ENCODE results near the gene ARMH1. TPM values are rescaled to one million over a fixed set of nuclear protein-coding genes. Genes with fewer than 3 reads are reported as not detected.

ARMH1 gene
- total and polyA plus RNA-seq, 7 experiments from 2014 or later, result 32.8 to 205 (median 71.8) TPM

DNA sequence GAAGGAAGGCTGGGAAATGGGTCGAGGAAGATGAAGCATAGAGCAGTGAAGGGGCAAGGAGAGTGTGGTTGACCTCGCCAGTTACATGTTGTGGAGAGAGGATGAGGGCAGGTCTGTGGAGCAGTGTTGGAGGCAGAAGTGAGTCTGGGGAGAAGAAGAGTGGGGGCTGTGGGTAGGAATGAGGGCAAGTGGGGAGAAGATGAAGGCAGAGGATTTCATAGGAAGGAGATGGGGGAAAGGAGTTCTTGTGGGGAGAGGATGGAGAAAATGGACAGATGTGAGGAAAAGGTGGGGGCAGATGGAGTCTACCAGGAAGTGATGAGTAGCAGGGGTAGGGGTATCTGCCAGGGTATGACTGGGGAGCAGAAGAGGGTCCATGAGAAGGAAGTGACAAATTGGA is 3.6 kb downstream of the ARMH1 start:
- no peak for DNase-seq
- Mint-ChIP-seq H3K4me3 (no peak overlapping the region), H3K9me3 (peaks cover 0 to 2% (median 0%) of the 10 kb centered on the region in 11 donors), H3K36me3 (peaks cover 0 to 5% (median 0%) of the 10 kb centered on the region in 5 donors), H3K27ac (no peak overlapping the region), H3K4me1 (peaks cover 9 to 16% (median 15%) of the 10 kb centered on the region in 7 donors), H3K27me3 (no peaks in the 10 kb centered on the region)
- no peaks in the 10 kb centered on the region for H3K27me3 ChIP-seq (ENCODE audit: control insufficient read depth in 2 of 2, insufficient read depth in 2 of 2, low read length in 2 of 2)
- peaks cover 0 to 6% of the 10 kb centered on the region in 2 donors for H3K4me1 ChIP-seq (ENCODE audit: control insufficient read depth in 2 of 2, insufficient read depth in 2 of 2, low read length in 2 of 2)
- ChIA-PET CTCF (interaction anchor here (0.5 kb wide), 1 partner anchor 22 kb away, joined by 3 read pairs; no protein-coding TSS in a partner anchor), POLR2A (no interaction called here)
- no peak overlapping the region for H3K4me3 ChIP-seq (ENCODE audit: low read length)
- no peaks in the 10 kb centered on the region for H3K36me3 ChIP-seq (ENCODE audit: control insufficient read depth in 2 of 3, insufficient read depth in 3 of 3, low read length in 3 of 3)
- ATAC-seq, result no peak
- H3K27ac ChIP-seq (ENCODE audit: low read depth, low read length), result no peak overlapping the region
- H3K9me3 ChIP-seq (ENCODE audit: control insufficient read depth in 2 of 3, low read length in 3 of 3), result no peaks in the 10 kb centered on the region
- intact Hi-C loops (cut with micrococcal nuclease), result no loop called here

DNA sequence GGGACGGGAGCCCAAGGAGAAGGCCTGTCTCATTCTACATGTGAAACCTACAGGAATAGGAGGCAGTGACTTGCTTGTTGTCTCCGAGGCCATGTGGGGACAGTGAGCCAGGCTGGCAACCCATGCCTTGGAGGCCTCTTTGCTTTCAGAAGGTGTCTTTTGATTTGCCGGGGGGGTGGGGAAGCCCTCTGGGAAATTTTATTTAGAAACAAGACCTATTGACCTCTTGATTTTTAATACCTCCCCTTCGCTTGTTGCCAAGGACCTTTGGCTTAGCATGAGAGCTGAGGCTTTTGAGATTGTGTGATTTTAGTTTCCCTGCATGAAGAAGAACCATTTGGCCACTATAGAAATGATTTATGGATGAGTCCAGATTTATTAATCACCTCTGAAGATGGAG is 4.1 kb downstream of the ARMH1 start:
- Histone ChIP-seq H3K36me3 (ENCODE audit: control insufficient read depth in 2 of 3, insufficient read depth in 3 of 3, low read length in 3 of 3) (no peaks in the 10 kb centered on the region), H3K9me3 (ENCODE audit: control insufficient read depth in 2 of 3, low read length in 3 of 3) (no peaks in the 10 kb centered on the region), H3K27me3 (ENCODE audit: control insufficient read depth in 2 of 2, insufficient read depth in 2 of 2, low read length in 2 of 2) (no peaks in the 10 kb centered on the region), H3K4me3 (ENCODE audit: low read length) (no peak overlapping the region), H3K4me1 (ENCODE audit: control insufficient read depth in 2 of 2, insufficient read depth in 2 of 2, low read length in 2 of 2) (peaks cover 0 to 2% of the 10 kb centered on the region in 2 donors), H3K27ac (ENCODE audit: low read depth, low read length) (no peak overlapping the region)
- DNase-seq (no peak), ATAC-seq (no peak)
- Mint-ChIP-seq H3K36me3 (peaks cover 0 to 5% (median 0%) of the 10 kb centered on the region in 5 donors), H3K4me3 (no peak overlapping the region), H3K27me3 (no peaks in the 10 kb centered on the region), H3K4me1 (peaks cover 6 to 11% (median 10%) of the 10 kb centered on the region in 7 donors), H3K9me3 (peaks cover 0 to 2% (median 0%) of the 10 kb centered on the region in 11 donors), H3K27ac (no peak overlapping the region)
- intact Hi-C loops (cut with micrococcal nuclease), result no loop called here
- CTCF ChIA-PET, result no interaction called here
- POLR2A ChIA-PET, result no interaction called here

DNA sequence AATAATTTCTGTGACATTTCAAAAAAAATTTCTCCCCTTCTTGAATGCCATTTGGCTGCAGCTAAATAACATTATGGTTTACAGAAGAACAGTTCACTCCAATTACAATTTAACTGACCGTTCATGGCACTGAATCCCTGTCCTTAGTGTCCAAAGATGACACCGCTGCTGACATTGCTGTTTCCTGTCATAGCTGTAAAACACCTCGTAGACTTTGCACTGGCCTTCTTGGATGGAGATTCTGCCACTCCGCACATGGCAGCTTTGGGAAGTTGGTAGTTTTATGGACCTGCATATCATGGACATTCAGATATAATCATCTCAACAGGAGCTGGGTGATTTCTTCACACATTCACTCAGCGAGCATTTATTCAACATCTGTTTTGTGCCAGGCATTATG is 5.0 kb downstream of the ARMH1 start:
- Mint-ChIP-seq H3K4me1 (peaks cover 6 to 12% (median 10%) of the 10 kb centered on the region in 7 donors), H3K27ac (no peak overlapping the region), H3K9me3 (peaks cover 0 to 2% (median 0%) of the 10 kb centered on the region in 11 donors), H3K4me3 (no peak overlapping the region), H3K36me3 (peaks cover 0 to 5% (median 0%) of the 10 kb centered on the region in 5 donors), H3K27me3 (no peaks in the 10 kb centered on the region)
- ChIA-PET CTCF (interaction anchor here (0.6 to 1.3 kb wide), 3 partner anchors 10 to 28 kb away, joined by 3 to 7 read pairs (median 3); no protein-coding TSS in a partner anchor), POLR2A (no interaction called here)
- Histone ChIP-seq H3K9me3 (ENCODE audit: control insufficient read depth in 2 of 3, low read length in 3 of 3) (no peaks in the 10 kb centered on the region), H3K4me3 (ENCODE audit: low read length) (no peak overlapping the region), H3K36me3 (ENCODE audit: control insufficient read depth in 2 of 3, insufficient read depth in 3 of 3, low read length in 3 of 3) (no peaks in the 10 kb centered on the region), H3K27ac (ENCODE audit: low read depth, low read length) (no peak overlapping the region), H3K27me3 (ENCODE audit: control insufficient read depth in 2 of 2, insufficient read depth in 2 of 2, low read length in 2 of 2) (no peaks in the 10 kb centered on the region), H3K4me1 (ENCODE audit: control insufficient read depth in 2 of 2, insufficient read depth in 2 of 2, low read length in 2 of 2) (no peaks in the 10 kb centered on the region)
- intact Hi-C loops (cut with micrococcal nuclease), result no loop called here
- DNase-seq (no peak), ATAC-seq (no peak)

DNA sequence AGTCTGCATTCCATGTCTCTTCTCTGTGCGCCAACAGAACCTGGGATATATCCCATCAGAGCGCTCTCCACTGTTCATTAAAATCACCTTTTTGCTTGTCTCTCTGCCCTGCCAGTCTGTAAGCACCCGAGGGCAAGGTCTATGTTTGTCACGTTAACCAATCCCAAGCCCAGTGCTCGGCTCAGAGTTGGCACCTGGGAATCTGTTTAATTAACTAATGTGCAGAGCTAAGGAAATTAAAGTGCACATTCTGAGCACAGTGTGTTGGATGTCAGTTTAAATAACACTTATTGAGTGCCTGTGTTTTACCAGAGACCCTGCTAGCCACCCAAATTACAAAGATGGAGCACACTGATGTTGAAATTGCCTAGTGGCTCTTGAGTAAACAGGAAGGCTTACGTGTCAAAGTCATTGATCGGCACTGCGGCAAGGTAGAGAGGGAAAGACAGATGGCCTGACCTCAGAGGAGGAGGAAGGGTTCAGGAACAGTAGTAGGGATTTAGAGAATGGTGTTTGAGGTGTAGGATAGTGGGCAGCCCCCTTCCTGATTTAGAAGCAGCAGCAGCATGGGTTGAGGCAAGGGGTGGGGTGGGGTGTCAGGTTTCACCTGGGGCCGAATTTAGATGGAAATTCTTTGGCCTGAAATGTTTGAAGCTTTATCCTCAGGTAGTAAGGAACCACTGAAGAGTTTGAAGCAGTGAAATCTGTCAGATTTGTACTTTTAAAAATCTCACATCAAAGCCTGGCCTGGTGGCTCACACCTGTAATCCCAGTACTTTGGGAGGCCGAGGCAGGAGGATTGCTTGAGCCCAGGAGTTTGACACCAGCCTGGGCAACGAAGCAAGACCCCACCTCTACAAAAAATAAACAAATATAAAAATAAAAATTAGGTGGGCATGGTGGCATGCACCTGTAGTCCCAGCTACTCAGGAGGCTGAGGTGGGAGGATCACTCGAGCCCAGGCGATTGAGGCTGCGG is 7.7 kb downstream of the ARMH1 start:
- H3K9me3 ChIP-seq (ENCODE audit: control insufficient read depth in 2 of 3, low read length in 3 of 3), result no peaks in the 10 kb centered on the region
- H3K9me3 Mint-ChIP-seq, result peaks cover 0 to 2% (median 0%) of the 10 kb centered on the region in 11 donors
- no peak overlapping the region for H3K4me3 ChIP-seq (ENCODE audit: low read length)
- H3K27ac Mint-ChIP-seq, result peak overlapping the region in 1 of 9 donors; percentile 4
- H3K4me1 ChIP-seq (ENCODE audit: control insufficient read depth in 2 of 2, insufficient read depth in 2 of 2, low read length in 2 of 2), result no peaks in the 10 kb centered on the region
- H3K36me3 ChIP-seq (ENCODE audit: control insufficient read depth in 2 of 3, insufficient read depth in 3 of 3, low read length in 3 of 3), result no peaks in the 10 kb centered on the region
- DNase-seq, result no peak
- no peaks in the 10 kb centered on the region for H3K27me3 Mint-ChIP-seq
- H3K36me3 Mint-ChIP-seq, result peaks cover 0 to 5% (median 0%) of the 10 kb centered on the region in 5 donors
- H3K4me3 Mint-ChIP-seq, result no peak overlapping the region
- peaks cover 0 to 9% (median 6%) of the 10 kb centered on the region in 7 donors for H3K4me1 Mint-ChIP-seq
- CTCF ChIA-PET, result no interaction called here
- no peak for ATAC-seq
- no peak overlapping the region for H3K27ac ChIP-seq (ENCODE audit: low read depth, low read length)
- H3K27me3 ChIP-seq (ENCODE audit: control insufficient read depth in 2 of 2, insufficient read depth in 2 of 2, low read length in 2 of 2), result no peaks in the 10 kb centered on the region
- intact Hi-C loops (cut with micrococcal nuclease), result no loop called here
- POLR2A ChIA-PET, result no interaction called here

DNA sequence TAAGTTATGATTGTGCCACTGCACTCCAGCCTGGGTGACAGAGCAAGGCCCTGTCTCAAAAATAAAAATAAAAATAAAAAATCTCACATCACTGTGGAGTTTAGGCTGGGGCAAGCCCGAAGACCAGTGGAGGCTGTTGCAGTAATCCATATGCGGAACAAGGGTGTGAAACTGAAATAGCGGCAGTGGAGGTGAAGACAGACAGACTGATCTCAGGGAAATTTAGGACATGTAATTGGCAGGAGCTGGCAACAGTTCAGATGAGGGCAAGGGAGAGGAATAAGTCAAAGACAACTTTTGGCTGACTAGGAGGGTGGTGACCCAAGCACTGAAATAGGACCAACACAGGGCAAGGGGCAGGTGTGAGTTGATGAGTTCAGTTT is 8.4 kb downstream of the ARMH1 start:
- ATAC-seq (no peak), DNase-seq (no peak)
- Histone ChIP-seq H3K4me3 (ENCODE audit: low read length) (no peak overlapping the region), H3K27me3 (ENCODE audit: control insufficient read depth in 2 of 2, insufficient read depth in 2 of 2, low read length in 2 of 2) (no peaks in the 10 kb centered on the region), H3K9me3 (ENCODE audit: control insufficient read depth in 2 of 3, low read length in 3 of 3) (no peaks in the 10 kb centered on the region), H3K4me1 (ENCODE audit: control insufficient read depth in 2 of 2, insufficient read depth in 2 of 2, low read length in 2 of 2) (no peaks in the 10 kb centered on the region), H3K36me3 (ENCODE audit: control insufficient read depth in 2 of 3, insufficient read depth in 3 of 3, low read length in 3 of 3) (no peaks in the 10 kb centered on the region), H3K27ac (ENCODE audit: low read depth, low read length) (no peak overlapping the region)
- Mint-ChIP-seq H3K4me1 (peaks cover 0 to 9% (median 6%) of the 10 kb centered on the region in 7 donors), H3K27ac (peak overlapping the region in 1 of 9 donors; percentile 45), H3K9me3 (peaks cover 0 to 2% (median 0%) of the 10 kb centered on the region in 11 donors), H3K36me3 (peaks cover 0 to 5% (median 0%) of the 10 kb centered on the region in 5 donors), H3K4me3 (no peak overlapping the region), H3K27me3 (no peaks in the 10 kb centered on the region)
- CTCF ChIA-PET, result no interaction called here
- POLR2A ChIA-PET, result no interaction called here
- intact Hi-C loops (cut with micrococcal nuclease), result no loop called here

DNA sequence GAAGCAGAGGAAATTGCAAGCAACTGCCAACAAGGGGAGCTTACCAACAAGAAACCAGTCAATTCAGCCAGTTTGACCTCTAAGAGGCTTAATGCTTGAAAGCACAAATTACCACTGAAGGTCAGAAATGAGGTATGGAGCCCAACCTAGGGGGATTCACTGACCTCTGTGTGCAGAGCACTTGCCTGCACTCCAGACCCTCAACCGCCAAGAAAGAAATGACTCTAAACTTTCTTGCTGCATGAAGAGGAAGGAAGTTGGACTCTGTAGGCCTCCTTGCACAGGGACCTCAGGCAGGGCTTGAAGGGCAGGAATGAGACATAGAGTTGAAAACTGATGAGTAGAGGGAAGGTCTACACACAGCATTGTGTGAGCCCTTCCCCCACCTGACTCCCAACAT is 10.0 kb downstream of the ARMH1 start:
- Mint-ChIP-seq H3K9me3 (peaks cover 0 to 2% (median 0%) of the 10 kb centered on the region in 11 donors), H3K4me1 (peaks cover 0 to 9% (median 6%) of the 10 kb centered on the region in 7 donors), H3K27ac (peak overlapping the region in 2 of 9 donors; percentile 38 to 40), H3K36me3 (peaks cover 0 to 4% (median 0%) of the 10 kb centered on the region in 5 donors), H3K27me3 (no peaks in the 10 kb centered on the region), H3K4me3 (no peak overlapping the region)
- no peaks in the 10 kb centered on the region for H3K36me3 ChIP-seq (ENCODE audit: control insufficient read depth in 2 of 3, insufficient read depth in 3 of 3, low read length in 3 of 3)
- ATAC-seq (peak; percentile 48), DNase-seq (no peak)
- intact Hi-C loops (cut with micrococcal nuclease), result no loop called here
- ChIA-PET POLR2A (no interaction called here), CTCF (interaction anchor here (2.0 kb wide), 1 partner anchor 32 kb away, joined by 4 read pairs; no protein-coding TSS in a partner anchor)
- no peaks in the 10 kb centered on the region for H3K4me1 ChIP-seq (ENCODE audit: control insufficient read depth in 2 of 2, insufficient read depth in 2 of 2, low read length in 2 of 2)
- H3K27ac ChIP-seq (ENCODE audit: low read depth, low read length), result no peak overlapping the region
- H3K4me3 ChIP-seq (ENCODE audit: low read length), result no peak overlapping the region
- H3K27me3 ChIP-seq (ENCODE audit: control insufficient read depth in 2 of 2, insufficient read depth in 2 of 2, low read length in 2 of 2), result no peaks in the 10 kb centered on the region
- no peaks in the 10 kb centered on the region for H3K9me3 ChIP-seq (ENCODE audit: control insufficient read depth in 2 of 3, low read length in 3 of 3)

All from naive thymus-derived CD4-positive, alpha-beta T cell (primary cell).